ENCODE results near the gene POGZ. TPM values are rescaled to one million over a fixed set of nuclear protein-coding genes. Genes with fewer than 3 reads are reported as not detected.

POGZ gene
- polyA plus RNA-seq, 2 of the 4 experiments (the other 2 are of a cell fraction), result 20.8 to 44.1 TPM

GRCh38 chr1:151457911-151458801 lies 1.1 kb downstream of the POGZ start (continued):
- no peak for TF ChIP-seq CBX2 (IDR thresholded peaks at IDR 0.05; ENCODE audit: borderline replicate concordance, low read depth)
- TF ChIP-seq MAX (IDR thresholded peaks at IDR 0.05), result no peak; the same call in 1 of the 2 replicates
- TF ChIP-seq ELK1 (IDR thresholded peaks at IDR 0.05; ENCODE audit: low read depth, low read length), result no peak
- TF ChIP-seq RNF2 (IDR thresholded peaks at IDR 0.05; ENCODE audit: borderline replicate concordance, low read depth), result no peak
- no peak for TF ChIP-seq EP300 (IDR thresholded peaks at IDR 0.05)
- 0 out of 3 replicates have a peak, but pooled peaks have one; percentile 10 for TF ChIP-seq SMC3 (IDR thresholded peaks at IDR 0.05)
- no peak for TF ChIP-seq ZNF302 (CRISPR knock-in tag; IDR thresholded peaks at IDR 0.05)
- no peak for TF ChIP-seq EHMT2 (IDR thresholded peaks at IDR 0.05; ENCODE audit: low read depth)
- peak; percentile 75; the same call in 1 of the 2 replicates for TF ChIP-seq HOXB5 (CRISPR knock-in tag; IDR thresholded peaks at IDR 0.05)
- no peak for TF ChIP-seq RAD21 (conservative IDR thresholded peaks at IDR 0.05 in 1 of 2, IDR thresholded peaks at IDR 0.05 in 1 of 2)
- TF ChIP-seq FOSB (CRISPR knock-in tag; IDR thresholded peaks at IDR 0.05), result no peak
- TF ChIP-seq MAFK (IDR thresholded peaks at IDR 0.05; ENCODE audit: partially characterized antibody), result no peak

- Histone ChIP-seq H3K4me2 (no peak overlapping the region), H3K4me3 (no peak overlapping the region), H3K9me3 (no peaks in the 10 kb centered on the region), H3K4me1 (peaks cover 29% of the 10 kb centered on the region), H3K27ac (no peak overlapping the region)
- ChIA-PET POLR2A (no interaction called here), CTCF (interaction anchor here (0.6 to 1.2 kb wide), 2 partner anchors 12 to 111 kb away, joined by 3 read pairs; no protein-coding TSS in a partner anchor)
- TF ChIP-seq PHF8 (IDR thresholded peaks at IDR 0.05; ENCODE audit: borderline replicate concordance, low read depth), result no peak
- no peak for TF ChIP-seq CHD4 (IDR thresholded peaks at IDR 0.05; ENCODE audit: borderline replicate concordance)
- DNase-seq (ENCODE audit: low read depth in 1 of 2, low spot score in 1 of 2) (no peak), FAIRE-seq (no peak), ATAC-seq (no peak)
- WGBS (ENCODE audit: missing lambda C conversion rate), result 83% methylated on average over 1 of the region's 1 CpG
These were observed 3.3 kb downstream of the POGZ start for GRCh38 chr1:151455966-151456365.

GRCh38 chr1:151455231-151455630 lies 4.1 kb downstream of the POGZ start:
- CTCF ChIA-PET, result interaction anchor here (0.6 to 1.2 kb wide), 4 partner anchors 11 to 111 kb away, joined by 3 read pairs; no protein-coding TSS in a partner anchor
- no peak for ATAC-seq
- POLR2A ChIA-PET, result interaction anchor here (0.7 kb wide), 1 partner anchor 87 kb away, joined by 3 read pairs; no protein-coding TSS in a partner anchor
- Histone ChIP-seq H3K4me3 (no peak overlapping the region), H3K9me3 (no peaks in the 10 kb centered on the region), H3K4me1 (peaks cover 29% of the 10 kb centered on the region), H3K4me2 (no peak overlapping the region), H3K27ac (no peak overlapping the region)
- 90% methylated on average over 2 of the region's 2 CpGs for WGBS (ENCODE audit: missing lambda C conversion rate)
- TF ChIP-seq POLR2AphosphoS2 (conservative IDR thresholded peaks at IDR 0.05; ENCODE audit: low read length), result no peak
- TF ChIP-seq FOSB (CRISPR knock-in tag; IDR thresholded peaks at IDR 0.05), result no peak
- no peak for TF ChIP-seq TP53 (CRISPR knock-in tag; IDR thresholded peaks at IDR 0.05)
- TF ChIP-seq ZSCAN20 (CRISPR knock-in tag; IDR thresholded peaks at IDR 0.05), result no peak
- no peak for TF ChIP-seq ATOH8 (CRISPR knock-in tag; IDR thresholded peaks at IDR 0.05; ENCODE audit: low read depth)
- no peak for TF ChIP-seq CBX2 (IDR thresholded peaks at IDR 0.05; ENCODE audit: borderline replicate concordance, low read depth)
- no peak for TF ChIP-seq HES2 (IDR thresholded peaks at IDR 0.05)
- TF ChIP-seq POLR2A (IDR thresholded peaks at IDR 0.05; ENCODE audit: low read length), result no peak
- TF ChIP-seq MAZ (IDR thresholded peaks at IDR 0.05; ENCODE audit: borderline replicate concordance, low read depth, low read length), result no peak
- TF ChIP-seq BHLHE40 (IDR thresholded peaks at IDR 0.05; ENCODE audit: low read depth, low read length), result no peak
- no peak for FAIRE-seq
- DNase-seq (ENCODE audit: low read depth in 1 of 2, low spot score in 1 of 2), result no peak
